HG03342 (cell line): ENCODE measurements around the gene CXCL9.
"Not testable (repeated sequence)": the region's sequence is repeated elsewhere in the genome, so short reads cannot be mapped to it uniquely, and the experiment has no call there.

Experiments
- ATAC-seq: cut with Tn5 transposase; IDR thresholded peaks from one replicate; pipeline ENCODE4 v1.9.1; 2021; ENCODE audit warnings: mild to moderate bottlenecking, moderate library complexity; ENCODE audit not compliant: unreplicated experiment

The CXCL9 gene

GRCh38 chr4:76007089-76007862, at the start of gene CXCL9:
CXCL9 (minus strand) TSS chr4:76007509; CDS start chr4:76007449, 60 bp downstream.
- ATAC-seq: no peak

- ATAC-seq: no peak
These were observed 48.1 kb upstream of the CXCL9 start for GRCh38 chr4:76055421-76055820.

GRCh38 chr4:76055016-76055415, 47.7 kb upstream of the CXCL9 start:
- ATAC-seq: peak; percentile 99

GRCh38 chr4:76053730-76054129, 46.4 kb upstream of the CXCL9 start:
- ATAC-seq: no peak

GRCh38 chr4:76050560-76051050, 43.3 kb upstream of the CXCL9 start:
- not testable (repeated sequence) for ATAC-seq

GRCh38 chr4:76049860-76050416, 42.6 kb upstream of the CXCL9 start:
- not testable (repeated sequence) for ATAC-seq

- not testable (repeated sequence) for ATAC-seq
These were observed 37.4 kb upstream of the CXCL9 start for GRCh38 chr4:76044686-76045085.

- ATAC-seq: not testable (repeated sequence)
These were observed 36.0 kb upstream of the CXCL9 start for GRCh38 chr4:76043306-76043705.

- ATAC-seq: not testable (repeated sequence)
These were observed 35.1 kb upstream of the CXCL9 start for GRCh38 chr4:76042241-76042998.

- ATAC-seq: no peak
These were observed 29.5 kb upstream of the CXCL9 start for GRCh38 chr4:76036855-76037254.

- ATAC-seq: no peak
These were observed 28.6 kb upstream of the CXCL9 start, which contains the start of gene CXCL11 for GRCh38 chr4:76035799-76036380. CXCL11 (minus strand) TSS chr4:76036070; CDS start chr4:76035987, 83 bp downstream.

- no peak for ATAC-seq
These were observed 27.8 kb upstream of the CXCL9 start for GRCh38 chr4:76035141-76035540.

- no peak for ATAC-seq
These were observed 22.0 kb upstream of the CXCL9 start for GRCh38 chr4:76029300-76029699.

- no peak for ATAC-seq
These were observed 21.0 kb upstream of the CXCL9 start for GRCh38 chr4:76028350-76028765.

- ATAC-seq: no peak
These were observed 16.8 kb upstream of the CXCL9 start for GRCh38 chr4:76024065-76024464.

GRCh38 chr4:76023389-76023788, 16.1 kb upstream of the CXCL9 start, which contains the start of gene CXCL10:
CXCL10 (minus strand) TSS chr4:76023497; CDS start chr4:76023431, 66 bp downstream.
- ATAC-seq: no peak

- no peak for ATAC-seq
These were observed 15.4 kb upstream of the CXCL9 start for GRCh38 chr4:76022677-76023076.

GRCh38 chr4:76022031-76022430, 14.7 kb upstream of the CXCL9 start:
- no peak for ATAC-seq

- no peak for ATAC-seq
These were observed 9.9 kb upstream of the CXCL9 start for GRCh38 chr4:76017056-76017686.

GRCh38 chr4:76016393-76016792, 9.1 kb upstream of the CXCL9 start:
- peak; percentile 56 for ATAC-seq
